AG09309 (cell line): Measurements from ENCODE around the gene PCSK2.
"Not testable (repeated sequence)": the region's sequence is repeated elsewhere in the genome, so short reads cannot be mapped to it uniquely, and the experiment has no call there.

Source experiments
- DNase-seq: peaks from one replicate; pipeline ENCODE4 v3.0.0-alpha.2; 2010; ENCODE audit warnings: low read depth
- H3K4me3 ChIP-seq: 2 replicates; pipeline ENCODE4 v1.5.1; 2011; ENCODE audit warnings: mild to moderate bottlenecking, low read depth, low read length, moderate library complexity; ENCODE audit not compliant: control insufficient read depth
- CTCF ChIP-seq: IDR thresholded peaks from 2 replicates; pipeline ENCODE4 v1.5.1; 2011; ENCODE audit warnings: mild to moderate bottlenecking, low read depth, low read length, inconsistent platforms; ENCODE audit not compliant: insufficient read depth, control insufficient read depth; ENCODE audit errors: missing control alignments

Gene PCSK2

GRCh38 chr20:17202673-17203072, 24.2 kb upstream of the PCSK2 start:
- no peak for TF ChIP-seq CTCF
- H3K4me3 ChIP-seq, result no peak overlapping the region
- no peak for DNase-seq

- TF ChIP-seq CTCF, result no peak
- no peak overlapping the region for H3K4me3 ChIP-seq
- no peak for DNase-seq
Observed at GRCh38 chr20:17205084-17205813, 21.6 kb upstream of the PCSK2 start.

GRCh38 chr20:17210387-17210786, 16.5 kb upstream of the PCSK2 start:
- no peak for DNase-seq
- no peak for TF ChIP-seq CTCF
- H3K4me3 ChIP-seq, result no peak overlapping the region

GRCh38 chr20:17210983-17211382, 15.9 kb upstream of the PCSK2 start:
- no peak for DNase-seq
- H3K4me3 ChIP-seq, result no peak overlapping the region
- TF ChIP-seq CTCF, result no peak

GRCh38 chr20:17215167-17215566, 11.7 kb upstream of the PCSK2 start:
- no peak for TF ChIP-seq CTCF
- H3K4me3 ChIP-seq, result no peak overlapping the region
- no peak for DNase-seq

- DNase-seq, H3K4me3 ChIP-seq: not testable (repeated sequence)
Observed at GRCh38 chr20:17219856-17220255, 7.0 kb upstream of the PCSK2 start.

GRCh38 chr20:17223553-17223952, 3.3 kb upstream of the PCSK2 start:
- no peak overlapping the region for H3K4me3 ChIP-seq
- DNase-seq, result no peak
- TF ChIP-seq CTCF, result no peak
